Spleen (tissue), 7 donors: ENCODE measurements around the gene EXOC1L.

ENCODE experiments used
- POLR2A ChIP-seq, 3 donors: fragments of 450-650 bp; IDR thresholded peaks; one replicate each; pipeline ENCODE4 v1.5.1; 2017; ENCODE audit warnings: antibody characterized with exemption in 3 of 3, mild to moderate bottlenecking in 1 of 3
- POLR2AphosphoS5 ChIP-seq, 3 donors: sonication (generic); formaldehyde crosslinking; IDR thresholded peaks; one replicate each; pipeline ENCODE4 v1.5.1; 2017; ENCODE audit warnings: antibody characterized with exemption in 3 of 3
- TF ChIP-seq, protein P1 (sequence below), 11 experiments: fragments of 200-600 bp in 7 of 11; fragments of 450-650 bp in 4 of 11; sonication (generic) in 4 of 11; IDR thresholded peaks in 8 of 11; conservative IDR thresholded peaks in 3 of 11; 1 replicate in 7 of 11; 2 replicates in 4 of 11; pipeline versions ENCODE4 v1.4.0 to v1.8.0; 2016 to 2021; ENCODE audit warnings: antibody characterized with exemption in 11 of 11, inconsistent platforms in 4 of 11, mild to moderate bottlenecking in 1 of 11
- donor health status: DM: no; HTN: no; CAD: no; lungs with moderate emphysema.
- donor health status: DM: no; HTN: no; CAD: no.
- donor health status: DM: no; HTN: no; CAD: no.

DNA sequence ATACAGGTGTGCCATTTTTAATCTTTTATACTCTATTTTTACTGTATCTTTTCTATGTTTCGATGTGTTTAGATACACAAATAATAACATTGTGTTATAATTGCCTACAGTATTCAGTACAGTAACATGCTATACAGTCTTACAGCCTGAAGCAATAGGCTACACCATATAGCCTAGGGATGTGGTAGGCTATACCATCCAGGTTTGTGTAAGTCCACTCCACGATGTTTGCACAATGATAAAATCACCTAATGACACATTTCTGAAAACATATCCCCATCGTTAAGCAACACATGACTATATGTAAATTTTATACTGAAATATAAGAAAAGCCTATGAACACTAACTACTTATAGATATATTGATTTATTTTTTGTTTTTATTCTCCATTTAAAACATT, 48.9 kb upstream of the EXOC1L start:
- TF ChIP-seq POLR2AphosphoS5 (IDR thresholded peaks at IDR 0.05) (no peak), POLR2A (IDR thresholded peaks at IDR 0.05) (no peak)
- TF ChIP-seq, protein P1, sequence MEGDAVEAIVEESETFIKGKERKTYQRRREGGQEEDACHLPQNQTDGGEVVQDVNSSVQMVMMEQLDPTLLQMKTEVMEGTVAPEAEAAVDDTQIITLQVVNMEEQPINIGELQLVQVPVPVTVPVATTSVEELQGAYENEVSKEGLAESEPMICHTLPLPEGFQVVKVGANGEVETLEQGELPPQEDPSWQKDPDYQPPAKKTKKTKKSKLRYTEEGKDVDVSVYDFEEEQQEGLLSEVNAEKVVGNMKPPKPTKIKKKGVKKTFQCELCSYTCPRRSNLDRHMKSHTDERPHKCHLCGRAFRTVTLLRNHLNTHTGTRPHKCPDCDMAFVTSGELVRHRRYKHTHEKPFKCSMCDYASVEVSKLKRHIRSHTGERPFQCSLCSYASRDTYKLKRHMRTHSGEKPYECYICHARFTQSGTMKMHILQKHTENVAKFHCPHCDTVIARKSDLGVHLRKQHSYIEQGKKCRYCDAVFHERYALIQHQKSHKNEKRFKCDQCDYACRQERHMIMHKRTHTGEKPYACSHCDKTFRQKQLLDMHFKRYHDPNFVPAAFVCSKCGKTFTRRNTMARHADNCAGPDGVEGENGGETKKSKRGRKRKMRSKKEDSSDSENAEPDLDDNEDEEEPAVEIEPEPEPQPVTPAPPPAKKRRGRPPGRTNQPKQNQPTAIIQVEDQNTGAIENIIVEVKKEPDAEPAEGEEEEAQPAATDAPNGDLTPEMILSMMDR (IDR thresholded peaks at IDR 0.05 in 8 of 11, conservative IDR thresholded peaks at IDR 0.05 in 3 of 11), result no peak
